ENCODE results near the gene KDM6B. TPM values are rescaled to one million over a fixed set of nuclear protein-coding genes. Genes with fewer than 3 reads are reported as not detected.

The KDM6B gene
- total and polyA plus RNA-seq, 5 donors from 2014 or later: 0.30 to 255 (median 0.53) TPM

DNA sequence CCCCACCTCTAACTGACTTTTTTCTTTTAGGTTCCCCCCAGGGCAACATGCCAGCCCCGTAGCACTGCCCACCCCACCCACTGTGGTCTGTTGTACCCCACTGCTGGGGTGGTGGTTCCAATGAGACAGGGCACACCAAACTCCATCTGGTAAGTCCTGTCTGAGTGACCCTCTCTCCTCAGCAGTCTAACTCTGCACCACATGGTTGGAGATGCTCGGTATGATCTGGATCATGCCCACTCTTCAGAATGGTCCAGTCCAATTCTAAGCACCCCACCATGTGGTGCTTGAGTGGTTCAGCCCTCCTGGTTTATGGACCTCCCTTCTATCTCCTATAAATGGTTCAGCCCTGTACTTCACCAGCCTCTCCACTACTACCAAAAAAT, 5.9 kb downstream of the KDM6B start:
- H3K4me1 ChIP-seq (ENCODE audit: control insufficient read depth, insufficient read depth, low read length, poor library complexity, severe bottlenecking): peaks cover 83% of the 10 kb centered on the region
- H3K27ac ChIP-seq (ENCODE audit: insufficient read depth, low read length, poor library complexity, severe bottlenecking): peak overlapping the region; percentile 100
- peak overlapping the region; percentile 99 to 100 (median 99) for H3K27ac Mint-ChIP-seq
- peaks cover 5 to 72% (median 46%) of the 10 kb centered on the region in 4 donors for H3K4me1 Mint-ChIP-seq
- H3K9me3 Mint-ChIP-seq: peaks cover 0 to 2% (median 0%) of the 10 kb centered on the region in 7 donors
- H3K36me3 Mint-ChIP-seq: no peaks in the 10 kb centered on the region
- no peak for ATAC-seq (ENCODE audit: low read depth in 2 of 2)
- H3K4me3 ChIP-seq (ENCODE audit: low read depth, low read length): no peak overlapping the region
- peak overlapping the region; percentile 70 to 94 (median 84) for H3K4me3 Mint-ChIP-seq
- peaks cover 31% of the 10 kb centered on the region for H3K27me3 Mint-ChIP-seq
- no peaks in the 10 kb centered on the region for H3K36me3 ChIP-seq (ENCODE audit: control insufficient read depth, insufficient read depth, low read length)
- H3K27me3 ChIP-seq (ENCODE audit: control insufficient read depth, insufficient read depth, low read length): no peaks in the 10 kb centered on the region
- DNase-seq: peak in 1 of 3 donors; percentile 54
- no peaks in the 10 kb centered on the region for H3K9me3 ChIP-seq (ENCODE audit: control insufficient read depth in 2 of 2, low read length in 2 of 2)

DNA sequence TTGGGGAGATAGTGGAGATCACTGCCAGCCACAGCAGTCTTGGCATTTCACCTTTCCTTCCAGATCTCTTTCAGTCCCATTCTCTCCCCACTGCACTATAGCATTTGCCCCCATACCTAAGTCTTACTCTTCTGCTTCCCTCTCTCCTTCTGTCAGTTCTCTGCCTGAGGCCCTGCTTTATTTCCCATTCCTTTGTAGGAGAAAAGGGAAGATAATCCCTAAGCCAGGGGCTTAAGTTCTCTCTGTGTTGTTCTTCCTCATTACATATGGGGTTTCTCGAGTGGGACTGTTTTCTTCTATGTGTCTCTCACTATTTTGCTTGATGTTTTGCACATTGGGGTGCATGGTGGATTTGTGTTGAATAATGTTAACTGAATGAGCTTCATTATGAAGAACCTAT, 6.4 kb downstream of the KDM6B start:
- H3K36me3 Mint-ChIP-seq: no peaks in the 10 kb centered on the region
- no peak for DNase-seq
- peak overlapping the region; percentile 74 to 94 (median 90) for H3K4me3 Mint-ChIP-seq
- H3K4me1 Mint-ChIP-seq: peaks cover 5 to 75% (median 46%) of the 10 kb centered on the region in 4 donors
- no peaks in the 10 kb centered on the region for H3K36me3 ChIP-seq (ENCODE audit: control insufficient read depth, insufficient read depth, low read length)
- peaks cover 89% of the 10 kb centered on the region for H3K4me1 ChIP-seq (ENCODE audit: control insufficient read depth, insufficient read depth, low read length, poor library complexity, severe bottlenecking)
- peak overlapping the region; percentile 99 to 100 (median 99) for H3K27ac Mint-ChIP-seq
- no peaks in the 10 kb centered on the region for H3K9me3 ChIP-seq (ENCODE audit: control insufficient read depth in 2 of 2, low read length in 2 of 2)
- peaks cover 0 to 2% (median 0%) of the 10 kb centered on the region in 7 donors for H3K9me3 Mint-ChIP-seq
- no peak for ATAC-seq (ENCODE audit: low read depth in 2 of 2)
- H3K27me3 ChIP-seq (ENCODE audit: control insufficient read depth, insufficient read depth, low read length): no peaks in the 10 kb centered on the region
- H3K4me3 ChIP-seq (ENCODE audit: low read depth, low read length): no peak overlapping the region
- H3K27ac ChIP-seq (ENCODE audit: insufficient read depth, low read length, poor library complexity, severe bottlenecking): peak overlapping the region; percentile 100
- H3K27me3 Mint-ChIP-seq: peaks cover 25% of the 10 kb centered on the region

DNA sequence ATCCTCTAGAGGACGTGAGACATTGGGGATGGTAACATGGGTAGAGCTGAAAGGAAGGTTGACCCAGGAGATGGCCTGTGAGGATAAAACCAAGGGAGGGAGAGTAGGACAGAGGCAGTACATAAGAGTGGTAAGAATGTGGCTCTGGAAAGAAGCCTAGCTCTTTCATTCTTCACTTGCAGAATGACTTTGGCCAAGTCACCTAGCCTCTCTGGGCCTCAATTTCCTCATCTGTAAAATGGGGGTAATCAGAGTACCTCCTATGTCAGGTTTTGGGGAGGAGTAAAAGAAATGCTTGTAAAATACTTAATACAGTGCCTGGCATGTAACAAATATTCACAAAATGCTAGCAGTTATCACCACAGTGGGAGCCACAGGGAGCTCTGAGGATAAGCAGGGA, 6.9 kb downstream of the KDM6B start:
- peak overlapping the region; percentile 100 for H3K27ac ChIP-seq (ENCODE audit: insufficient read depth, low read length, poor library complexity, severe bottlenecking)
- H3K36me3 Mint-ChIP-seq: no peaks in the 10 kb centered on the region
- H3K27ac Mint-ChIP-seq: peak overlapping the region; percentile 99 to 100 (median 99)
- peaks cover 25% of the 10 kb centered on the region for H3K27me3 Mint-ChIP-seq
- H3K4me1 Mint-ChIP-seq: peaks cover 5 to 78% (median 47%) of the 10 kb centered on the region in 4 donors
- H3K27me3 ChIP-seq (ENCODE audit: control insufficient read depth, insufficient read depth, low read length): no peaks in the 10 kb centered on the region
- H3K4me3 ChIP-seq (ENCODE audit: low read depth, low read length): peak overlapping the region; percentile 70
- peaks cover 90% of the 10 kb centered on the region for H3K4me1 ChIP-seq (ENCODE audit: control insufficient read depth, insufficient read depth, low read length, poor library complexity, severe bottlenecking)
- DNase-seq (no peak), ATAC-seq (ENCODE audit: low read depth in 2 of 2) (no peak)
- no peaks in the 10 kb centered on the region for H3K36me3 ChIP-seq (ENCODE audit: control insufficient read depth, insufficient read depth, low read length)
- H3K4me3 Mint-ChIP-seq: peak overlapping the region; percentile 74 to 94 (median 90)
- peaks cover 0 to 2% (median 0%) of the 10 kb centered on the region in 7 donors for H3K9me3 Mint-ChIP-seq
- H3K9me3 ChIP-seq (ENCODE audit: control insufficient read depth in 2 of 2, low read length in 2 of 2): no peaks in the 10 kb centered on the region

DNA sequence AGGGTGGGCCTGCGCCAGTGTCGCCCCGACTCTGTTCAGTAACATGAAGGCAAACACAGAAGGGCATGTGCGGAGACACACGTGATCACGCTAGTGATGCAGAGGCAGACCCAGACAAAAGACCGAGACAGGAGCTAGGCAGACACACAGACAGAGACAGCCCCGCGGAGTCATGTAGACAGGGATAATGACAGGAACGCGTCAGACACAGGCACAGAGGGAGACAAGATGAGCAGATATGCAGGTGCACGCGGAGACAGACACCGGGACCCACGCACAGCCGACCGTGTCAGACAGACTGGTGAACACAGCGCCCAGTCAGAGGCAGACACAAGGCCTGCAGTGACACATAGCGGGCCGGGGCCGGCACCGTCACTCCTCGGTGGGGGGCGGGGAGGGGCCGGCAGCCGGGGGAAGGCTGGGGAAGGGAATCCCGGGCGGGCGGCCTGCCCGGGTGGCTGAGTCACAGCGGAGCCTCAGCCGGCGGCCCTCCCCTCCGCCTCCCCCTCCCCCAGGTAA, 7.4 kb downstream of the KDM6B start:
- H3K9me3 Mint-ChIP-seq: peaks cover 0 to 2% (median 0%) of the 10 kb centered on the region in 7 donors
- H3K27me3 Mint-ChIP-seq: peaks cover 25% of the 10 kb centered on the region
- H3K4me3 Mint-ChIP-seq: peak overlapping the region; percentile 88 to 99 (median 94)
- Histone ChIP-seq H3K27ac (ENCODE audit: insufficient read depth, low read length, poor library complexity, severe bottlenecking) (peak overlapping the region; percentile 100), H3K36me3 (ENCODE audit: control insufficient read depth, insufficient read depth, low read length) (peaks cover 2% of the 10 kb centered on the region), H3K9me3 (ENCODE audit: control insufficient read depth in 2 of 2, low read length in 2 of 2) (no peaks in the 10 kb centered on the region), H3K27me3 (ENCODE audit: control insufficient read depth, insufficient read depth, low read length) (no peaks in the 10 kb centered on the region), H3K4me3 (ENCODE audit: low read depth, low read length) (peak overlapping the region; percentile 70), H3K4me1 (ENCODE audit: control insufficient read depth, insufficient read depth, low read length, poor library complexity, severe bottlenecking) (peaks cover 85% of the 10 kb centered on the region)
- peaks cover 5 to 73% (median 47%) of the 10 kb centered on the region in 4 donors for H3K4me1 Mint-ChIP-seq
- no peaks in the 10 kb centered on the region for H3K36me3 Mint-ChIP-seq
- ATAC-seq (ENCODE audit: low read depth in 2 of 2) (peak; percentile 55 to 63), DNase-seq (peak; percentile 69 to 90 (median 79))
- peak overlapping the region; percentile 99 to 100 (median 100) for H3K27ac Mint-ChIP-seq

DNA sequence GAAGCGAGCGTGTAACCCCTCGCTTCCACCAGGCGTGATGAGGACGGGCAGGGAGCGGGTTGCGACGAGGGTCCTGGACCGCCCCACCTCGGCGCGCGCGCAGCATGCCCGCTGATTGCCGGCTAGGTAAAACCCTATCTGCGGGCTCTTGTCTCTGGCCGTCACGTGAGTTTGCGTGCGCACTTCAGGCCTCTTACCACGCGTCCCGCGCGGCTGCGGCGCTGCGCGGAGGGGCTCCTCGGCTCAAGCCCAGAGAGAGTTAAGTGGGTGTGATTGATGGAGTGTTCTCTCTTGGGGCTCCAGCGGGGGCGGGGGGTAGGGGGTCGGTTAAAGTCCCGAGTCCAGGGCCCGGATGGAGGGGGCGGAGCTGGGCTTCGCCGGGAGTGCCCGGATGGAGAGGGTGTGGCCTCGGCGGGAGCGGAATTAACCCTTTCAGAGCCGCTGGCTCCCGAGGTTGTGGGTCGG, 7.9 kb downstream of the KDM6B start:
- H3K27ac Mint-ChIP-seq: peak overlapping the region; percentile 98 to 100 (median 100)
- H3K4me1 ChIP-seq (ENCODE audit: control insufficient read depth, insufficient read depth, low read length, poor library complexity, severe bottlenecking): peaks cover 80% of the 10 kb centered on the region

DNA sequence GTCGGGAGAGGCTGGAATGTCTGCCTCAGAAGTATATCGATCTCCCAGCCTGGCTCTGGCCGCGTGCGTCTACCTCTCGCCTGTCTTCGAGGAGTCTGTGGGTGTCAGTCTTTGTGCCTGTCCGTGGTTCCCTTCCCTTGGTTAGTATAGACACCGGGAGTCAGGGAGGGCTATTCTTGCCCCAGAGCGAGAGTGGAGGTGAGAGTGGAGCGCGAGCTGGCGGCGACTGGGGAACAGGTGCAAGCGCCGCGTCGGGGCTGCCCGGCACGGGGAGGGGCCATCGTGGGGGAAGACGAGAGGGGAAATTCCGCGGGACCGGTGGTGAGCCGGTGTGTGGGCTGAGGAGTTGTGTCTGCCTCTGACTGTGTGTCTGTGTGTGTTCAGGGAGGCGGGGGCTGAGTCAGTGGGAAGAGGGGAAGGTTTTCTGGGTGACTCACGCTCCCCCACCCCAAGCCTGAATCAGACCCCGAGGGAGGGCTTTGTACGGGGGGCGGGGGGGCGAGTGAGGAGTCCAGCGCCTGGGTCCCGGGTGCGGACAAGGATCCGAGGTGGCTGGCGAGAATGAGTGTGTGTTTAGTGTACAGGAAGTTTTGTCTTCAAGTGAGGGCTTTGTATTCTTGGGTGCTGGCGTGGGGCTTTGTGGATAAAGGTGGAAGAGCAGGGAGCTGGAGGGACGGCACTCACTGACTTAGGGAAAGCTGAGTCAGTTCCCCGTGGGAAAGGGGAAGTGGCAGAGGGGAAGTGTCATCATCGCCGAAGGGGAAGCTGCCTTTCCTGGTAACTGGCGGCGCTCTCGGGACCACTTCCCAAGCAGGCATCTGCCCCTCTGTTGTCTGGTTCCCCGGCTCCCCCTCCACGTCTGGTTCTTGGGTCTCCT, 8.6 kb downstream of the KDM6B start:
- DNase-seq (peak; percentile 74 to 96 (median 91)), ATAC-seq (ENCODE audit: low read depth in 2 of 2) (peak; percentile 32 to 43)
- Mint-ChIP-seq H3K27me3 (peaks cover 25% of the 10 kb centered on the region), H3K9me3 (peaks cover 0 to 2% (median 0%) of the 10 kb centered on the region in 7 donors), H3K4me1 (peaks cover 1 to 61% (median 40%) of the 10 kb centered on the region in 4 donors), H3K4me3 (peak overlapping the region; percentile 88 to 99 (median 94)), H3K27ac (peak overlapping the region; percentile 98 to 100 (median 100)), H3K36me3 (no peaks in the 10 kb centered on the region)
- Histone ChIP-seq H3K4me3 (ENCODE audit: low read depth, low read length) (peak overlapping the region; percentile 91), H3K4me1 (ENCODE audit: control insufficient read depth, insufficient read depth, low read length, poor library complexity, severe bottlenecking) (peaks cover 73% of the 10 kb centered on the region), H3K27me3 (ENCODE audit: control insufficient read depth, insufficient read depth, low read length) (no peaks in the 10 kb centered on the region), H3K9me3 (ENCODE audit: control insufficient read depth in 2 of 2, low read length in 2 of 2) (no peaks in the 10 kb centered on the region), H3K36me3 (ENCODE audit: control insufficient read depth, insufficient read depth, low read length) (peaks cover 6% of the 10 kb centered on the region), H3K27ac (ENCODE audit: insufficient read depth, low read length, poor library complexity, severe bottlenecking) (peak overlapping the region; percentile 100)

More for the DNA sequence above, 7.9 kb downstream of the KDM6B start:
- peak; percentile 79 to 82 (median 81) for DNase-seq
- H3K4me3 ChIP-seq (ENCODE audit: low read depth, low read length): peak overlapping the region; percentile 82
- ATAC-seq (ENCODE audit: low read depth in 2 of 2): peak; percentile 14 to 26
- peaks cover 6% of the 10 kb centered on the region for H3K36me3 ChIP-seq (ENCODE audit: control insufficient read depth, insufficient read depth, low read length)
- Mint-ChIP-seq H3K9me3 (peaks cover 0 to 2% (median 0%) of the 10 kb centered on the region in 7 donors), H3K4me3 (peak overlapping the region; percentile 88 to 99 (median 94)), H3K4me1 (peaks cover 5 to 68% (median 46%) of the 10 kb centered on the region in 4 donors), H3K27me3 (peaks cover 25% of the 10 kb centered on the region), H3K36me3 (no peaks in the 10 kb centered on the region)
- H3K27me3 ChIP-seq (ENCODE audit: control insufficient read depth, insufficient read depth, low read length): no peaks in the 10 kb centered on the region
- H3K27ac ChIP-seq (ENCODE audit: insufficient read depth, low read length, poor library complexity, severe bottlenecking): peak overlapping the region; percentile 100
- no peaks in the 10 kb centered on the region for H3K9me3 ChIP-seq (ENCODE audit: control insufficient read depth in 2 of 2, low read length in 2 of 2)

GRCh38 chr17:7843257-7843535, 9.2 kb downstream of the KDM6B start:
- DNase-seq: no peak
- Histone ChIP-seq H3K9me3 (ENCODE audit: control insufficient read depth in 2 of 2, low read length in 2 of 2) (no peaks in the 10 kb centered on the region), H3K36me3 (ENCODE audit: control insufficient read depth, insufficient read depth, low read length) (peaks cover 6% of the 10 kb centered on the region), H3K4me1 (ENCODE audit: control insufficient read depth, insufficient read depth, low read length, poor library complexity, severe bottlenecking) (peaks cover 69% of the 10 kb centered on the region), H3K27ac (ENCODE audit: insufficient read depth, low read length, poor library complexity, severe bottlenecking) (peak overlapping the region; percentile 100), H3K27me3 (ENCODE audit: control insufficient read depth, insufficient read depth, low read length) (no peaks in the 10 kb centered on the region), H3K4me3 (ENCODE audit: low read depth, low read length) (peak overlapping the region; percentile 91)
- Mint-ChIP-seq H3K4me3 (peak overlapping the region; percentile 88 to 99 (median 94)), H3K27me3 (peaks cover 25% of the 10 kb centered on the region), H3K27ac (peak overlapping the region; percentile 98 to 100 (median 100)), H3K9me3 (peaks cover 0 to 2% (median 0%) of the 10 kb centered on the region in 7 donors), H3K4me1 (peaks cover 0 to 58% (median 38%) of the 10 kb centered on the region in 4 donors), H3K36me3 (no peaks in the 10 kb centered on the region)
- no peak for ATAC-seq (ENCODE audit: low read depth in 2 of 2)

All from CD4-positive, CD25-positive, alpha-beta regulatory T cell (primary cell).